ENCODE data around the gene TMEM240. TPM values are rescaled to one million over a fixed set of nuclear protein-coding genes. Genes with fewer than 3 reads are reported as not detected.
"Not testable (repeated sequence)": the region's sequence is repeated elsewhere in the genome, so short reads cannot be mapped to it uniquely, and the experiment has no call there.

Gene TMEM240
- total RNA-seq, 4 donors from 2014 or later = 1.2 to 4.5 (median 1.3) TPM

GRCh38 chr1:1562556-1563195, 22.3 kb upstream of the TMEM240 start:
- Histone ChIP-seq H3K4me3 (replicated peaks in 1 of 3) (no peak overlapping the region), H3K36me3 (peaks cover 34 to 37% of the 10 kb centered on the region in 2 donors), H3K4me1 (peaks cover 8 to 20% of the 10 kb centered on the region in 2 donors), H3K27ac (no peak overlapping the region), H3K27me3 (no peaks in the 10 kb centered on the region), H3K9me3 (no peaks in the 10 kb centered on the region)
- no peak for TF ChIP-seq POLR2A (IDR thresholded peaks at IDR 0.05)
- no peak for TF ChIP-seq CTCF (IDR thresholded peaks at IDR 0.05)
- intact Hi-C loops (cut with DNase I) = no loop called here
- DNase-seq = no peak
- 92 to 93% methylated on average over 18 to 20 of the region's 21 CpGs for WGBS, 2 donors

- Histone ChIP-seq H3K27me3 (no peaks in the 10 kb centered on the region), H3K4me1 (peaks cover 15 to 21% of the 10 kb centered on the region in 2 donors), H3K27ac (no peak overlapping the region), H3K36me3 (peaks cover 34 to 37% of the 10 kb centered on the region in 2 donors), H3K4me3 (replicated peaks in 1 of 3) (no peak overlapping the region), H3K9me3 (no peaks in the 10 kb centered on the region)
- DNase-seq = no peak
- intact Hi-C loops (cut with DNase I) = no loop called here
- 87 to 91% methylated on average over 12 to 15 of the region's 15 CpGs for WGBS, 2 donors
- TF ChIP-seq CTCF (IDR thresholded peaks at IDR 0.05) (no peak), POLR2A (IDR thresholded peaks at IDR 0.05) (no peak)
Measured at GRCh38 chr1:1561801-1562470, 21.5 kb upstream of the TMEM240 start.

GRCh38 chr1:1560178-1560577, 19.8 kb upstream of the TMEM240 start:
- H3K27me3 ChIP-seq = no peaks in the 10 kb centered on the region
- H3K36me3 ChIP-seq = peaks cover 34 to 37% of the 10 kb centered on the region in 2 donors
- H3K4me3 ChIP-seq (replicated peaks in 1 of 3) = no peak overlapping the region
- no peaks in the 10 kb centered on the region for H3K9me3 ChIP-seq
- no peak for TF ChIP-seq CTCF (IDR thresholded peaks at IDR 0.05)
- no peak for TF ChIP-seq POLR2A (IDR thresholded peaks at IDR 0.05)
- H3K4me1 ChIP-seq = peaks cover 32 to 37% of the 10 kb centered on the region in 2 donors
- intact Hi-C loops (cut with DNase I) = no loop called here
- 94 to 100% methylated on average over 9 of the region's 9 CpGs for WGBS, 2 donors
- no peak overlapping the region for H3K27ac ChIP-seq
- DNase-seq = no peak

- no peak for DNase-seq
- Histone ChIP-seq H3K27ac (no peak overlapping the region), H3K4me1 (peaks cover 38 to 47% of the 10 kb centered on the region in 2 donors), H3K36me3 (peaks cover 26 to 30% of the 10 kb centered on the region in 2 donors), H3K4me3 (replicated peaks in 1 of 3) (no peak overlapping the region), H3K27me3 (no peaks in the 10 kb centered on the region), H3K9me3 (no peaks in the 10 kb centered on the region)
- WGBS, 2 donors = 79 to 86% methylated on average over 17 of the region's 17 CpGs
- intact Hi-C loops (cut with DNase I) = no loop called here
- TF ChIP-seq CTCF (IDR thresholded peaks at IDR 0.05) (no peak), POLR2A (IDR thresholded peaks at IDR 0.05) (no peak)
Measured at GRCh38 chr1:1559066-1559465, 18.6 kb upstream of the TMEM240 start.

- H3K4me1 ChIP-seq = peaks cover 38 to 47% of the 10 kb centered on the region in 2 donors
- no peaks in the 10 kb centered on the region for H3K9me3 ChIP-seq
- H3K4me3 ChIP-seq (replicated peaks in 1 of 3) = no peak overlapping the region
- no peak for DNase-seq
- intact Hi-C loops (cut with DNase I) = no loop called here
- 60 to 69% methylated on average over 4 of the region's 4 CpGs for WGBS, 2 donors
- peaks cover 21 to 25% of the 10 kb centered on the region in 2 donors for H3K36me3 ChIP-seq
- peak overlapping the region in 2 of 3 donors; percentile 83 to 86 for H3K27ac ChIP-seq
- H3K27me3 ChIP-seq = no peaks in the 10 kb centered on the region
- TF ChIP-seq CTCF (IDR thresholded peaks at IDR 0.05) = no peak
- no peak for TF ChIP-seq POLR2A (IDR thresholded peaks at IDR 0.05)
Measured at GRCh38 chr1:1558591-1558990, 18.2 kb upstream of the TMEM240 start.

GRCh38 chr1:1557688-1558087, 17.3 kb upstream of the TMEM240 start:
- Histone ChIP-seq H3K27ac (peak overlapping the region; percentile 83 to 92 (median 86)), H3K36me3 (peaks cover 14 to 17% of the 10 kb centered on the region in 2 donors), H3K4me1 (peaks cover 38 to 47% of the 10 kb centered on the region in 2 donors)
- WGBS, 2 donors = 76 to 79% methylated on average over 7 of the region's 7 CpGs
- H3K9me3 ChIP-seq; intact Hi-C loops (cut with DNase I); H3K27me3 ChIP-seq; H3K4me3 ChIP-seq (replicated peaks in 1 of 3); DNase-seq: not testable (repeated sequence)

- intact Hi-C loops (cut with DNase I); H3K27me3 ChIP-seq; H3K4me3 ChIP-seq (replicated peaks in 1 of 3); H3K9me3 ChIP-seq: not testable (repeated sequence)
- DNase-seq = peak; percentile 62 to 80
- 36 to 46% methylated on average over 11 of the region's 11 CpGs for WGBS, 2 donors
- Histone ChIP-seq H3K27ac (peak overlapping the region; percentile 83 to 92 (median 86)), H3K36me3 (peaks cover 7 to 12% of the 10 kb centered on the region in 2 donors), H3K4me1 (peaks cover 38 to 47% of the 10 kb centered on the region in 2 donors)
Measured at GRCh38 chr1:1556961-1557360, 16.5 kb upstream of the TMEM240 start.

Data from thyroid gland (tissue), 4 donors.